Prostate gland (tissue), 2 donors: ENCODE results near the gene S100A6. TPM values are rescaled to one million over a fixed set of nuclear protein-coding genes. Genes with fewer than 3 reads are reported as not detected.
"Not testable (repeated sequence)": the region's sequence is repeated elsewhere in the genome, so short reads cannot be mapped to it uniquely, and the experiment has no call there.

Source experiments
- DNase-seq: peaks from one replicate; pipeline ENCODE4 v3.0.0-alpha.2; 2019; ENCODE audit warnings: low spot score
- H3K27ac ChIP-seq, 2 donors: fragments of 200-600 bp; sonication (generic); 2 replicates each; pipeline ENCODE4 v1.5.1; 2017 to 2019
- H3K27me3 ChIP-seq: fragments of 200-600 bp; sonication (generic); replicated peaks from 2 replicates; pipeline ENCODE4 v1.5.1; 2019; ENCODE audit not compliant: insufficient read depth
- H3K36me3 ChIP-seq, 2 donors: fragments of 200-600 bp; sonication (generic); 1 replicate in 1 of 2; 2 replicates in 1 of 2; pipeline versions ENCODE4 v1.5.1 to v1.8.1; 2017 to 2019
- H3K4me1 ChIP-seq: fragments of 200-600 bp; sonication (generic); replicated peaks from 2 replicates; pipeline ENCODE4 v1.5.1; 2019
- H3K4me3 ChIP-seq, 2 donors: fragments of 200-600 bp; sonication (generic); 2 replicates each; pipeline ENCODE4 v1.5.1; 2017 to 2019
- H3K9me3 ChIP-seq: fragments of 200-600 bp; sonication (generic); 2 replicates; pipeline ENCODE4 v1.5.1; 2017
- CTCF ChIP-seq, 4 experiments: fragments of 200-600 bp in 2 of 4; fragments of 450-650 bp in 2 of 4; sonication (generic) in 2 of 4; IDR thresholded peaks; 1 replicate in 3 of 4; 2 replicates in 1 of 4; pipeline ENCODE4 v1.5.1; 2016 to 2019; ENCODE audit warnings: antibody characterized with exemption in 4 of 4, mild to moderate bottlenecking in 2 of 4, moderate library complexity in 2 of 4
- POLR2A ChIP-seq: fragments of 450-650 bp; IDR thresholded peaks from one replicate; pipeline ENCODE4 v1.6.1; 2016; ENCODE audit warnings: antibody characterized with exemption, mild to moderate bottlenecking
- POLR2AphosphoS5 ChIP-seq: sonication (generic); formaldehyde crosslinking; IDR thresholded peaks from one replicate; pipeline ENCODE4 v1.6.1; 2017; ENCODE audit warnings: antibody characterized with exemption
- WGBS: methylation state at CpG from one replicate; pipeline ENCODE4 v1.1.5; 2018; 5-methylcytosine and 5-hydroxymethylcytosine counted together
- intact Hi-C: fragments of 100-400 bp; cut with DNase I; formaldehyde crosslinking; loops from one replicate; pipeline ENCODE4 v1.14.2; 2022
- total RNA-seq, 2 donors: library from RNA; depleted of rRNA; stranded (reverse); fragments of >200 nt; gene quantifications; one replicate each; pipeline ENCODE4 v1.1.0, GENCODE V29; 2016

S100A6 gene
- 100 to 1,000 TPM; 184 to 279 TPM for total RNA-seq

- H3K27me3 ChIP-seq, result no peaks in the 10 kb centered on the region
- peak within 1 kb of the TSS; percentile 92 to 96 for H3K27ac ChIP-seq
- peaks cover 3% of the 10 kb centered on the region for H3K4me1 ChIP-seq
- H3K9me3 ChIP-seq, result no peaks in the 10 kb centered on the region
- intact Hi-C loops, result no loop called here
- H3K36me3 ChIP-seq, result no peaks in the 10 kb centered on the region
- peak within 1 kb of the TSS; percentile 60 to 74 for H3K4me3 ChIP-seq
- WGBS, result 17% methylated on average over 4 of the region's 18 CpGs
- peak; percentile 60 for TF ChIP-seq POLR2A
- no peak for TF ChIP-seq CTCF (IDR thresholded peaks at IDR 0.05)
- DNase-seq, result peak; percentile 50
These were observed at the start of gene S100A6 for GRCh38 chr1:153535242-153536011. S100A6 (minus strand) TSS chr1:153535991; CDS start chr1:153535339, 652 bp downstream.

DNA sequence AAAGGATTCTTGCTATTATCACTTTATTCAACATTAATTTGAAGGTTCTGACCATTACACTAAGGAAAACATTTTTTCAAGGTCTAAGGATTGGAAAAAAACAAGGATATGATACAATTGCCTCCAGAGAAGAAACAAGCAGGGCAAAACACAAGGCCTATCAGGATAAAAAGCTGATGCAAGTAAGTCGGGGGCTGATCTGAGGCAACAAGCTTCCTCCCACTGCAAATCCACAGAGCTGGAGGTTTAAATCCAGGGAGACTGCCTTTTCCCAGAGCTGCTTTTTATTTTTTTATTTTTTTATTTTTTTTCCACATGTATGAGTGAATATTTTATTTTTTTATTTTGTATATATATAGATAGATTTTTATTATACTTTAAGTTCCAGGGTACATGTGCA, 49.2 kb upstream of the S100A6 start:
- no peak for DNase-seq
- Histone ChIP-seq H3K27ac (no peak overlapping the region), H3K4me1 (no peaks in the 10 kb centered on the region), H3K9me3 (no peaks in the 10 kb centered on the region), H3K36me3 (no peaks in the 10 kb centered on the region), H3K4me3 (no peak overlapping the region), H3K27me3 (no peaks in the 10 kb centered on the region)
- no peak for TF ChIP-seq CTCF (IDR thresholded peaks at IDR 0.05)
- TF ChIP-seq POLR2A, result no peak
- TF ChIP-seq POLR2AphosphoS5, result no peak
- intact Hi-C loops, result no loop called here
- 98% methylated on average over 1 of the region's 1 CpG for WGBS

DNA sequence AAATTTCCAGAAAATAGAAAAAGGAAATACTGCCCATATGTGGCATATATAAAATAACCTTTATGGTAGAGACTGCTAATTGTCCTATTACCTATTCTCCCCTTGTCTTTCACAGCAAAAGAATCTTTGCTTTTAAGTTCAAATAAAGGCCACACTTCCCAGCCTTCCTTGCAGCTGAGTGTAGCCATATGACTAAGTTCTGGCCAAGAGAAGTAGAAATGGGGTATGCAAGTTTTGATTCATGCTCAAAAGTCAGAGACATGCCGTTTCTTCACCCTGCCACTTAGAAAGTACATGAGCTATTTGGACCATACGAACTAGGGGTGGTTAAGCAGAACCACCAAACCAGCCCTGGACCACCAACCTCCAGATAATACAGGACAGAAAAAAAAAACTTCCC, 48.2 kb upstream of the S100A6 start:
- no peak overlapping the region for H3K4me3 ChIP-seq
- DNase-seq, result no peak
- 80% methylated on average over 2 of the region's 2 CpGs for WGBS
- no peak for TF ChIP-seq POLR2AphosphoS5
- no peak for TF ChIP-seq POLR2A
- no peaks in the 10 kb centered on the region for H3K4me1 ChIP-seq
- intact Hi-C loops, result no loop called here
- H3K36me3 ChIP-seq, result no peaks in the 10 kb centered on the region
- H3K27ac ChIP-seq, result no peak overlapping the region
- H3K9me3 ChIP-seq, result no peaks in the 10 kb centered on the region
- H3K27me3 ChIP-seq, result no peaks in the 10 kb centered on the region

DNA sequence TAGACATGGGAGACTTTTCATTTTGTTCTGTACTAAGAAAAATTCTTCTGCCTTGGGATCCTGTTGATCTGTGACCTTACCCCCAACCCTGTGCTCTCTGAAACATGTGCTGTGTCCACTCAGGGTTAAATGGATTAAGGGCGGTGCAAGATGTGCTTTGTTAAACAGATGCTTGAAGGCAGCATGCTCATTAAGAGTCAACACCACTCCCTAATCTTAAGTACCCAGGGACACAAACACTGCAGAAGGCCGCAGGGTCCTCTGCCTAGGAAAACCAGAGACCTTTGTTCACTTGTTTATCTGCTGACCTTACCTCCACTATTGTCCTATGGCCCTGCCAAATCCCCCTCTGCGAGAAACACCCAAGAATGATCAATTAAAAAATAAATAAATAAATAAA, 47.7 kb upstream of the S100A6 start:
- H3K4me3 ChIP-seq, H3K36me3 ChIP-seq, H3K27me3 ChIP-seq, DNase-seq, H3K9me3 ChIP-seq, H3K27ac ChIP-seq, intact Hi-C loops, H3K4me1 ChIP-seq: not testable (repeated sequence)
- 92% methylated on average over 3 of the region's 3 CpGs for WGBS

GRCh38 chr1:153582836-153583235, 47.0 kb upstream of the S100A6 start:
- intact Hi-C loops, H3K4me3 ChIP-seq: not testable (repeated sequence)
- whole genome bisulfite sequencing, result 94% methylated on average over 24 of the region's 34 CpGs

GRCh38 chr1:153578936-153579335, 43.1 kb upstream of the S100A6 start:
- no peak for TF ChIP-seq CTCF (IDR thresholded peaks at IDR 0.05)
- TF ChIP-seq POLR2AphosphoS5, result no peak
- no peak for TF ChIP-seq POLR2A
- intact Hi-C loops, result no loop called here
- H3K27me3 ChIP-seq, result no peaks in the 10 kb centered on the region
- no peaks in the 10 kb centered on the region for H3K9me3 ChIP-seq
- 77% methylated on average over 3 of the region's 3 CpGs for WGBS
- DNase-seq, result no peak
- no peaks in the 10 kb centered on the region for H3K4me1 ChIP-seq
- H3K36me3 ChIP-seq, result no peaks in the 10 kb centered on the region
- H3K27ac ChIP-seq, result no peak overlapping the region
- H3K4me3 ChIP-seq, result no peak overlapping the region

More at GRCh38 chr1:153582836-153583235, 47.0 kb upstream of the S100A6 start:
- H3K27ac ChIP-seq, DNase-seq, H3K9me3 ChIP-seq, H3K36me3 ChIP-seq, H3K4me1 ChIP-seq, H3K27me3 ChIP-seq: not testable (repeated sequence)
